Measurements from ENCODE around the gene JAKMIP1.

DNA sequence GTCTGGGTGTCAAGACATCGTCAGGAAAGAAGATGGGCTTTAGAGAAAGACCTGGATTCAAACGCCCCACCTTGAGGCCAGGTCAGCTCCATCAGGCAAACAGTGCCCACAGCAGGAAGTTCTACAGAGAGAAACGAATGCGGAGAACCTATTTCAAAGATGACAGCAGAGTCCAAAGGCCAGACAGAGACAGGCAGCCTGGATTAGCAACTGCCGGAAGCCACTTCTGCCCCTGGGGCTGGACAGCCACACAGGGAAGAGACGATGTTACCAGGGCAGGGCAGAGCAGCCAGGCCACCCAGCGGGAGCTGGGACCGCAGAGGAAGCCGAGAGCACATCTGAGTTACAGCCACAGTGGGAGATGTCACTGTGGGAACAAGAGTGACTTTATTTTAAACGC is 183.3 kb downstream of the JAKMIP1 start:
- TF ChIP-seq POLR2A (IDR thresholded peaks at IDR 0.05; ENCODE audit: low read length) (no peak), GATA1 (IDR thresholded peaks at IDR 0.05; ENCODE audit: low read depth, low read length) (no peak)

All from erythroblast (primary cell).